ENCODE results near the gene CDH13.

Gene CDH13

GRCh38 chr16:83397601-83398291 is 771.0 kb downstream of the CDH13 start:
- no peak for DNase-seq

- no peak for DNase-seq
These were observed 773.5 kb downstream of the CDH13 start for GRCh38 chr16:83400234-83400633.

- no peak for DNase-seq
These were observed 775.5 kb downstream of the CDH13 start for GRCh38 chr16:83402160-83402814.

GRCh38 chr16:83402967-83403366 is 776.2 kb downstream of the CDH13 start:
- no peak for DNase-seq

DNA sequence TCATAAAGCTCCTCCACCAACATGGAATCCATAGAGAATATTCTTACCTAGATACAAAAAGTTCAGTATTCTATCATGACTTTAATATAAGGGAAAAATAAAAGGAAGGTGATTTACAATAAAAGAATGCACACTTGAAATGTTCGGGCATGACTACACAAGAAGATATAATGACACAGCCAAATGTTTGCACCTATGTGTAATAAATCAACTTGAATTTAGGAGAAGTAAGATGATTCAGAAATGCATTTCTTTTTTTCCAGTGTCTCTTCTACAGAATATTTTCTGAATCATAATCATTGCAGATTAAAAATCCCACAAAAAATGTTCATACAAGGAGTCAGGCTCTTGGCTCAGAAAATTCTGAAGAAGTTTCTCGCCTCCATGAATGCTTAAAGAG is 777.0 kb downstream of the CDH13 start:
- no peak for DNase-seq

DNA sequence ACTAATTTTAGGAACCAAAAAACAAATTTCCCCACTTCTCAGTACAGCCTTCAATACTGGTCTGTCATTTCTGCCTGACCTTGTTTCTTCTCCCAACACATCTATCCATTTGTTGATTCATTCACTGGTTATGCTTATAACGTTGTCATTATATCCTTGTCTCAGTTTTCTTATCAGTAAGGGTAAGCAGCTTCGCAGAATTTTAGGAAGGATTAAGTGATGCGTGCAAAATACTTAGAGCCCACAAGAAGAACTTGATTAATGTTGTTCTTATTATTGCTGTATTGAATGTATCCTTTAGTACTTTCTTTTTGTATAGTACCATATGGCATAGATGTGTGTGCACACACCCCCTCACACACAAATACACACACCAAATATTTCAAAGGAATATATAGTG is 777.5 kb downstream of the CDH13 start:
- no peak for DNase-seq

DNA sequence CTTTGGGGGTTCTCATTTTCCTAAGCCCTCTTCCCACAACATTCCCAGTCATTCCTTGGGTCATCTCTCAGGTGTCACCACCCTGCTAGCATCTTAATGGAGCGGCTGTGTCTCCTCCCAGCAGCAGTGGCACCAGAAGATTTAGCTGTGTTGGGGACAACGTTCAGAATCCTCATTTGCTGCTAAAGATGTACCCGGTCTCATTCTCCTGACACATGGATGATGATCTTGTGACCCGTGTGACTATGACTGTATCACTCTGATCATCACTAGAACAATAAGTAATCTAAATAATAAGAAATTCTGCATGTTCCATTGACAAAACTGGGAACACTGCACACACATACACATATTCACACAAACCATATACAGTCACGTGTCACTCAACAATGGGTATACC is 781.2 kb downstream of the CDH13 start:
- no peak for DNase-seq

GRCh38 chr16:83409347-83409746 is 782.6 kb downstream of the CDH13 start:
- DNase-seq = no peak

DNA sequence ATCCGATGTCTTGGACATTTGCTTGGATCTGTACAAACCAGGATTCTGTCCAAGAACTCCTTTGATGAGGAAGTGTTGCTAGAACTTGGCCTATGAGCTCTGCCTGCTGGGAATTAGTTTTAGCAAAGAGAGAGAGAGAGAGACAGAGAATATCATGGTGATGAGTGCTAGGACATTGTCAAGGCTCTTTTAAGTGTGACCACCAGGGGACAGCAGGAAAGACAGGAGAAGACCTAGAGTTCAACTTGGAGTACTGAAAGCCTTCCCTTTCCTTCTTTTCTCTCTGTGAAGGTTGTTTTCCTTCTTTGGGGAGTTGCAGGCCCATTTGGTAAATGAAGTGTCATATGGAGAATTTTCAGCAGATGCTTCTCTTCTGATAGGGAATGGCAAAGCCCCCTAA is 791.8 kb downstream of the CDH13 start:
- no peak for DNase-seq

DNA sequence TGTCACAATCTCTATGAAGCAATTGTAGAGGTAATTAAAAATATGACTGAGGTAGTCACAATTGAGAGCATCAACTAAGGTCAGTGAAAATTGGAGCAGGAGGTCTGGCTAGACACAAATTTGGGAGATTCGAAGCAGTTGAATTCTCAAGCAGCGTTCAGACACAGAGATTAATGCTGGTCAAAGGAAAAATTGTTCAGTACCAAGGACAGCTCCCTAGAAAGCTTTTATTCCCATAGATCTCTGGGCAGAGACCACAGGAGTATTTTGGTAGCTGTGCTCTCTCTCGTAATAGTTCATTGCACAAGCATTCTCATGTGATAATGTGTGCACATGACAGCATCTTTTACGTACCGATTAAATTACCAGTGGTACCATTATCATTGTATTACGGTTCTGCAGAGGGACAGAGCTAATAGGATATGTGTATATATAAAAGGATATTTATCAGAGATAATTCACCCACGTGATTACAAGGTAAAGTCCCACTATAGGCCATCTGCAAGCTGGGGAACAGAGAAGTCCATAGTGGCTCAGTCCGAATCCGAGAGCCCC is 793.5 kb downstream of the CDH13 start:
- no peak for DNase-seq

- DNase-seq = no peak
These were observed 806.4 kb downstream of the CDH13 start for GRCh38 chr16:83433201-83433600.

GRCh38 chr16:83437036-83437435 is 810.3 kb downstream of the CDH13 start:
- no peak for DNase-seq

DNA sequence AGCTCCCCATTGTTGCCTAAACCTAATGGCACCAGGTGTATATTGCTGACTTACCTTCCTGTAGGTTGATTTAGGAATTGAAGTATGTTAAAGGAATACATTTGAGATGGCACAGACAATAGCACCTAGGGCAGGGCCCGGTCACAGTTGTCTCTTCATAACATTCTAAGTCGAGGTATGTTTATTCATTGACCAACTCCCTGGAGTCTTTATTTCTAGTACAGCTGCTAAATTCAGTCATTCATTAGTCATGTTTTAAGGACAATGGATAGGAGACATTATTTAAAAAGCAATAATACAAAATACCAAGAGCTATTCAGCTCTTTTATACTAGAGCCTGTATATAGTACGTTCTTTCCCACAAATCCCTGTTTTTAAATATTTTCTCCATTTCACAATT is 811.6 kb downstream of the CDH13 start:
- DNase-seq = no peak

- DNase-seq = no peak
These were observed 812.6 kb downstream of the CDH13 start for GRCh38 chr16:83439412-83439811.

- no peak for DNase-seq
These were observed 814.7 kb downstream of the CDH13 start for GRCh38 chr16:83441517-83441916.

DNA sequence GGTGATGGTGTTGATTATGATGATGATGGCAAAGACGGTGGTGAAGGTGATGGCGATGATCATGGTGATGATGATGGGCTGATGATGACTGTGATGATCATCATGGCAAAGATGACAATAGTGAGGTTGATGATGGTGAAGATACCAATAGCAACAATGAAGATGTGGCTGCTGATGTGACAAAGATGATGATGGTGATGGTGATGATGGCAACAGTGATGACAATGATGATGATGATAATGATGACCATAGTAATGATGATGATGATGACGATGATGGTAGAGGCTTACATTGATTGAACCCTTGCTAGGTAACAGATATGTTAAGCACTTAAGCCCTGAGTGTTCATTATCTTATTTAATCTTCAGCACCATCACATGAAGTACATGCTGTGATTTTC is 817.2 kb downstream of the CDH13 start:
- no peak for DNase-seq

GRCh38 chr16:83447560-83447959 is 820.8 kb downstream of the CDH13 start:
- no peak for DNase-seq

DNA sequence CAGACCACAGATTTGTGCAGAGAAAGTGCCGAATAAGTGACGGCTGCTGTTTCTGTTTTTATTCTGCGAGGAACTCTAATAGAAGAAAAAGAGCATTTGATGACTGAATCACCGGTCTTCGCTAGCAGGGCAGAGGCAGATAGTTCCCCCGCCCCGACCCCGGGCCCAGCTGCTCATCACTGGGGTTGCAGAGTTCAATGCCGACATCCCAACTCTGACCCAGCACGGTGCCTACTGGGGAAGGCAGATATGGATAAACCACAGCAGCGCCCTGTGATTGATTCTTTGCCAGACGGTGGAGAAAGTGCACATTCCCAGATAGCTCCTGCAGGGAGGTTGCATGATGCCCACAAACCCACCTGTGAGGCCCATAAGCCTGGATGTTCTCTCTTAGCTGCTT is 823.1 kb downstream of the CDH13 start:
- no peak for DNase-seq

GRCh38 chr16:83453977-83454376 is 827.2 kb downstream of the CDH13 start:
- no peak for DNase-seq

- no peak for DNase-seq
These were observed 828.9 kb downstream of the CDH13 start for GRCh38 chr16:83455716-83456115.

GRCh38 chr16:83456934-83457333 is 830.2 kb downstream of the CDH13 start:
- no peak for DNase-seq

- no peak for DNase-seq
These were observed 831.8 kb downstream of the CDH13 start for GRCh38 chr16:83458612-83459011.

DNA sequence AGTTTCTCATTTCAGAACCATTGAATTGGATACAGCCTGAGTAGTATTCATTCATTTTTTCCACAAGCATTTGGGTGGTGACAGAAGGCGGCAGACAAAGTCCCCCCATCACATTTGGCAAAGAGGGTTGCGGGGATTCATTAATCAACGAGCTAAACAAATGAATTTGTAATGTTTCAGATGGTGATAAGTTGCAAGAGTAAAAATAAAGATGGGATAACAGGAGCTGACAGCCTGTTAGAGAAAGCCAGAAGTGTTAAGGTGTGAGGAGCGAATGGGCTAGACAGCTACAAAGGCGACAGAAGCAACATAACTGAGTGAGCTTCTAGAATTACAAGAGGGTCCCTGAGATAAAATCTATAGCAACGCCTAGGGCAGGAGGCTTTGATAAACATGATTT is 838.2 kb downstream of the CDH13 start:
- DNase-seq = no peak

DNA sequence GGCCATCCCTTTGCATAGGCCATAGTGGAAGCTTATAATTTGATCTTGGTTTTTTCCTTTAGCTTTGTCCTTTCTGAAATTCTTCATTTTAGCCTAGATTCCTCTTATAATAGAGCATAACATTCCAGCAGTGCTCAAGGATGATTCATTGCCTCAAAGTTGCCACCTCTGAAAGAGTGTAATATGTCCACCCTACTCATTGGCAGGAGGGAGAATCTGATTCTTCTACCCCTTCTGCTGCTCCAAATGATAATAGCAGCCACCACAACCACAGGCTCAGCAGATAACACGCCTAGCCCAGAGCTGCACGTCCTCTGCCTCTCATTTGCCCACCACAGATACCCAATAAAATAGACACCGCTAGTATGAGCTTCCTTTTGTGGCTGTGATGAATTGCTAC is 843.6 kb downstream of the CDH13 start:
- no peak for DNase-seq

Measured in CD4-positive, alpha-beta T cell treated with Interleukin-15 for 1 hour (primary cell).